GM19463 (cell line): ENCODE results near the gene PARVB.
"Not testable (repeated sequence)": the region's sequence is repeated elsewhere in the genome, so short reads cannot be mapped to it uniquely, and the experiment has no call there.

Experiments
- ATAC-seq: cut with Tn5 transposase; IDR thresholded peaks from one replicate; pipeline ENCODE4 v1.9.1; 2021; ENCODE audit warnings: mild to moderate bottlenecking, moderate library complexity; ENCODE audit not compliant: unreplicated experiment

The PARVB gene

DNA sequence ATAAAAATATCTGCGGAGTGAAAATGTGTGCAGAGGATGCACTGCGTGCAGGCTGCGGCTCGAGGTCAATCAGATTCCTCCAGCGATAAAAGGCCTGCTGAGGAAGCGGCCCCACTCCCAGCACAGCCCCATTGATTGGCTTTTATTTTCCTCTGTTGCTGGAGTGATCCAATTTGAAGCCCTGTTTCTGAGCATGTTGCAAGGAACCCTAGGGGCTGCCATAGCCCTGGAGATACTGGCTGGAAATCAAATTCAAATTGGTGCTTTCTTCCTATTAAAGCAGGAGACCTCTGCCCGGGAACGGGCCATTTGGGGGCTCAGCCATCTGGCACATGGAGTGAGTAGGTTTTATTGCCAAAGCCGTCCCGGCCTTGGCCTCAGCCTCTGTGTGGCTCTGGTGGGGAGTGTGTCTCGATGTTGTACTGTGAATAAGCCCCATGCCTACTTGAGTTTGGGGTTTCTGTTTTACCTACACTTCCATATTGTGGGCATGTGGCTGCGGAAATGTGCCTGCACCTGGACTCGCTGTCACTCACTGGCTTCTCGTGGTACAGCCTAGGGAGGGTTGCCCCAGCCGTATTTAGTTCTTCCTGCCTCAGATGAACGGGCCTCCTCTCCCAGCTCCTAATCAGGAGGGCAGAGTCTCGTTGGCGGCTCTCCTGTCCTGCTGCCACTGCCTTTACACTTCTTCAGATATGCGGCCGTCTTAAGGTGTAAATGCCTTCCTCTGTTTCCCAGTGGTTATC lies 25.6 kb downstream of the PARVB start:
- no peak for ATAC-seq

DNA sequence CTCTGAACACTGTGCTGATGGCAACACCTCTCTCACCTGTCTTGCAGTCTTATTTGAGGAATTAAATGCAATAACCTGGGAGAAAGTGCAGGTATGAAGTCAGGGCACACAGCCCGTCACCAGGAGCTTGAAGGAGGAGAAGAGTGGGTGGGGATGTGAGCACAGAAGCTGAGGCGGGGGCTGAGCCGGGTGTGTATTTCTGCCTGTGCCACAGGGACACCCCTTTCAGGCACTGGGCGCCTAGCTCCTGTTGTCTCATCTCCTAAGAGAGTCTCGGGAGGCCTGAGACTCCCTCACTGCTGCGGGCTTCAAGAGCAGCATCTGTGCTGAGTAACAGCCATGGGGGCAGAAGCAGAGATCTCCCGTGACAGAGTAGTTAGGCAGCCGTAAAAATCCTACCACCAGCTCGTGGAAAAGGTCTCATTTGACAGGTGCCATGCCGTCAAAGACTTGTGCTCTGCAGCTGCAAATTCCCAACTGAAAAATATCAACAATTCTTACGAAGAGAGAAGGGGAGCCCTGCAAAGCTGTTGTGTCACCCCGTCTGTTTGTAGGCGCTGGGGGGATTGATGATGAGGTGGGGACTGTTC lies 26.8 kb downstream of the PARVB start:
- ATAC-seq: no peak

GRCh38 chr22:44051358-44051757 lies 27.3 kb downstream of the PARVB start:
- no peak for ATAC-seq

DNA sequence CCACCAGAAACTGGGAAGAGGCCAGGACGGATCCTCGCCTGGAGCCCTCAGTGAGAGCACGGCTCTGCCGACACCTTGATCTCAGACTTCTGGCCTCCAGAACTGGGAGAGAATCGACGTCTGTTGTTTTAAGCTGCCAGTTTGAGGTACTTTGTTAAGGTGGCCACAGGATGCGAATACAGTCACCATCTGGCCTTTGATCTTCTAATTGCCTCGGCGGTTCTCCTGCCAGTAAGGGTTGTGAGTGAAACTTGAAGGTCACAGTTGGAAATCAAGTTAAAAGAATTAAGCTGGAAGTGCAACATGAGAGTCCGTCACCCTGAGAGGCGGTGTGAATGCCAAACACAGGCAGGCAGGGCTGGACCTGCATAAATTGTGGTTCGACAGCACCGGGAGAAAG lies 27.9 kb downstream of the PARVB start:
- ATAC-seq: no peak

GRCh38 chr22:44055805-44056204 lies 31.7 kb downstream of the PARVB start:
- no peak for ATAC-seq

DNA sequence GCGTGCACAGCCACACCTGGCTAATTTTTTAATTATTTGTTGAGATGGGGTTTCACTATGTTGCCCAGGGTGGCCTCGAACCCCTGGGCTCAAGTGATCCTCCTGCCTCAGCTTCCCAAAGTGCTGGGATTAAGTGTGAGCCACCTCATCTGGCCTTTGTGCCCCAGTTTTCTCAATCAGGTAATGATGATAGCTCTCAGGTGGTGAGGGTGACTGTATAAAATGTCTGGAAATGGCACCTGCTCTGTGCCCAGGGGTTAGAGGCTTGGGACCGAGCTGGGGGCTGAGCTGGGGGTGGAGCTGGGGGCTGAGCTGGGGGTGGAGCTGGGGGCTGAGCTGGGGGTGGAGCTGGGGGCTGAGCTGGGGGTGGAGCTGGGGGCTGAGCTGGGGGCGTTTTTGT lies 32.5 kb downstream of the PARVB start:
- ATAC-seq: not testable (repeated sequence)

DNA sequence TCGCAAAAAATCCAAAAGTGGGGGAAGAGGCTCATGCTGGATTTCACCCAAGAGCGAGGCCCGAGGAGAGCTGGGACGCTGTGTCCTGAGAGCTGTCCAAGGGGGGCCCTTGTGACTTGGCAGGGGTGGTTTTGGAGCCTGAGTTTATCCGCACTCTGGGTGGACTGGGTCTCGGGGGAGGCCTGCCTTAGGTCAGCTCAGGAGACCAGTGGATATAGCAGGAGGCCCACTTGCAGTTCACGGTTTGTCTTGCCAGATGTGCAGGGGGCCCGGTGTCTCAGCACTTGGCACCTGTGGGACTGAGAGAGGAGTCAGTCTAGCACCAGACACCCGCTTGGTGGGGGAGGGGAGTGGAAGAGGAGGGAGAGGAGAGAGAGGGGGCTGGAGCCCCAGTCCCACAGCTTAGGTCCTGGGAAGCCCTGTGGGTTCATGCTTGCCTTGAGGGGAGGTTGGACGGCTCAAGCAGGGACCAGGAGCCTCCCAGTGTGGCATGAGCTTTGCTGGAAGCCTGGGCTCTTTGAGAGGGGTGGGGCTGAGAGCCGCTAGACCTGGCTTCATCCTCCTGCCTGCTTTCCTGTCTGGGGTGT lies 33.4 kb downstream of the PARVB start:
- no peak for ATAC-seq

DNA sequence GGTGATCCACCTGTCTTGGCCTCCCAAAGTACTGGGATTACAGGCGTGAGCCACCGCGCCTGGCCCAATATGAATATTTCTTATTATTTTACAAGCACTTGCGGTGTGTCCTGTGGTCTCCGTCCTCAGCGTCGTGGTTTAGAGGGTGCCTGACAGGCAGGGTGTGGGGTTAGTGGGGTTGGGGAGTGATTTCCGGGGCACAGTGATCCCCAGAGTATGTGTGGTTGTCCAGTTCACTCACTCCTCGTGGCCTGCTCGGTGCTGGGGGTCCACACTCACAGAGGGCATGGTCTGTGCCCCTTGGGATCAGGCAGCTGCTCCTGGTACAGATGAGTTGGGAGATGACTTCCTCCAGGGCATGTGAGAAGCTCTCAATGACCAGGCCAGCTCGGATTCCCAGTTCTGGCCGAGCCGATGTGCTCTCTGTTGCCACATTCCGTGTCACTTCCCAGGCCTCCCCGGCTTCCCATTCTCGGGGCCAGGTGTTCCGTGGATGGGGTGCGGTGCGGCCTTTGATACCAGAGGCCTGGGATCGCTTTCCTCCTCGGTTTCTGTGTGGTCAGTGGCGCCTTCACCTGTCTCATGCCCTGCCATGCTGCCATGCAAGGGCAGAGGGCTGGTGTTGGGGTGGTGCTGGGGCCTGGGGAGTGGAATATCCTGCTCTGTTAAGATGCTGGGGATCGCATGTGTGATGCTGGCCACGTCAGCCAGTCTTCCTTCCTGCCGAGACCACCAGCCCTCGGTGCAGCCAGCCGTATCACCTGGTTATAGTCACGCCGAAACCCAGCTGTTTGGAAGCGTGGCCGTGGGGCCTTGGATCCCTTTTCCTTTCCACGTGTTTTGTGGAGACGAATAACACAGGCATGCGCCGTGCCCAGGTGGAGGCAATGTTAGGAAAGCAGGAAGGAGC lies 39.6 kb downstream of the PARVB start:
- no peak for ATAC-seq

DNA sequence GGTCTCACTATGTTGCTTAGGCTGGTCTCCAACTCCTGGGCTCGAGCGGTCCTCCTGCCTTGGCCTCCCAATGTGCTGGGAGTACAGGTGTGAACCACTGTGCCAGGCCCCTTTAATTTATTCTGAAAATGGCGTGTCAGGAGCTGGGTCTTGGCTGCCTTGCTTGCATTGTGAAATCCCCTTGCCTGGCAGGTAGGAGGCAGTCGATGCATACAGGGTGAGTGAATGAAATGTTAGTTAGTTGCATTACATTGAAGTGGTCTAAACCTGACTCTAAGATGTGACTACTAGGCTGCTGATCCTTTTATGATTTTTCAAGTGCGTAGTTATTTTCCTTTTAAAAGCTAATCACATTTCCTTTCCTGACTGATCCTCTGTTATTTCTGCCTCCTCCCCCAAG lies 42.9 kb downstream of the PARVB start:
- ATAC-seq: no peak

DNA sequence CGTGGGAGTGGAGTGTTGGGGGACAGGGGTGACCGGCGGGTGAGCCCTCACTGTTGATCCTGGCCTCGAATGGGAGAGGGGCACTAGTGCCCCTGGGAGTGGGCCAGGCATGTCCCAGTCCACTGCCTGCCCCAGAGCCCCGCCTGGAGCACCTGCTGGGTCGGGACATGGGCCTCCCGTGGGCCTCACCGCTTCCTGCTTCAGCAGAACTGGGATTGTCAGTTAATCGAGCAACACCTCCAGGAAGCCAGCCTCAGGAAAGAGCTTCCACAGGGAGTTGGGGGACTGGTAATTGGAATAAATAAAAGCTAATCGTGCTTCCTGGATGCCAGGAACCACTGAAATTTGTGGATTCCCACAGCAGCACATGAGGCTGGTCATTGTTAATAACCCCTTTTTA lies 43.8 kb downstream of the PARVB start:
- ATAC-seq: no peak

- peak; percentile 51 for ATAC-seq
Measured at GRCh38 chr22:44068422-44069191, 44.5 kb downstream of the PARVB start.

GRCh38 chr22:44070029-44070428 lies 45.9 kb downstream of the PARVB start:
- ATAC-seq: no peak

DNA sequence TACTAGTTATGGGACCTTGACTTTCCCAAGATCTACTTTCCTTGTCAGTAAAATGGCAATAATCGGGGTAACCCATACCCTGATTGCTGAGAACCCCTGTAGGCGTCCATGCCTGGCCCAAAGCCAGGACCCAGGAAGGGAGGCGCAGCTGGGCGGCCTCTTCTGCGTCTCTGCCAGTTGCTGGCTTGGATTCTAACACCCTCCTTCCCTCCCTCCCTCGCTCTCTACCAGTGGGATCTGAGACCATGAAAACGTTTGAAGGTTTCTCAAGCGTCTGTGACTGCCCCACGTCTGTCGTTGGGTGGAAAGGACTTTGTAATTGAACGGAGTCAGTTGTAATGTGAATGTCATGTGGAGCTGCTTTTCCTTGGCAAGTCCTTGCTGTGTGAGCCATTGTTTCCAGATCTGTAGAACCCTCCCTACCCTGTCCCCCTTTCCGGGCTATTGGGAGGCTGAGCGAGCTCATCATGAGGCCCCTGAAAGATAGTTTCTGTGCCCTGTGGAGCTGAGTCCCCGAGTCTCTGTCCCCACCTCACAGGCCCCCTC lies 47.8 kb downstream of the PARVB start:
- no peak for ATAC-seq

- no peak for ATAC-seq
Measured at GRCh38 chr22:44074337-44074984, 50.4 kb downstream of the PARVB start.

- no peak for ATAC-seq
Measured at GRCh38 chr22:44075022-44075421, 50.9 kb downstream of the PARVB start.

DNA sequence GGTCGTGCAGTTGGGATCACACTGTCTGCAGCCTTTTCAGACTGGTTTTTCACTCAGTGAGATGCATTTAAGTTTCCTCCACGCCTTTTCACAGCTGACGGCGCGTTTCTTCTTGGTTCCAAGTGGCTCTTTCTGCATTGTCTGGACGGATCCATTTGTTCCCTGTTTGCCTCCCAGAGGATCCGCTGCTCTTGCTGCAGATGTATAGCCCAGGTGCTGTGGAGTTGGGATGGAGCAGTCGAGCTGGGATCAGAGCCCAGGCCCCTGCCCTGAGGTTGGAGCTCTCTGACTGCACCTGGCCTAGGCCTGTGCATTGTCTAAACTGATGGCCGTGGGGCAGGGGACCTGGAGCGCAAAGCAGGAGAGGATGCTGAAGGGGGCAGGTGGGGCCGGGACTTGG lies 51.6 kb downstream of the PARVB start:
- ATAC-seq: no peak

DNA sequence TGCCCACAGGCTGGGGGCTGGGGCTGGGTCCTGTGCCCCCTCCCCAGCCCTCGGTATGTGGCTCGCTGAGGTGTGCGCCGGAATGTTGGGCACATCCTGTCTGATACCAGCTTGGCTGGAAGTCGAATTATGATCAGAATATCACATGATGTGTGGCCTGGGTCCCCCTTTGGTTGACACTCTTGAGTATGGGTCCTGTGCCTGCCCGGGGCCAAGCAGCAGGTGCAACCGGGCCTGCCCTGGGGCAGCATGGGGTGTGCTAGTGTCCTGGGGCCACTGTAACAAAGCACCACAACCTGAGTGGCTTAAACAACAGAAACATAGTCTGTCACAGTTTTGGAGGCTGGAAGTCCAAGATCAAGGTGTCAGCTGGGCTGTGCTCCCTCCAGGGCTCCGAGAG lies 52.7 kb downstream of the PARVB start:
- no peak for ATAC-seq

DNA sequence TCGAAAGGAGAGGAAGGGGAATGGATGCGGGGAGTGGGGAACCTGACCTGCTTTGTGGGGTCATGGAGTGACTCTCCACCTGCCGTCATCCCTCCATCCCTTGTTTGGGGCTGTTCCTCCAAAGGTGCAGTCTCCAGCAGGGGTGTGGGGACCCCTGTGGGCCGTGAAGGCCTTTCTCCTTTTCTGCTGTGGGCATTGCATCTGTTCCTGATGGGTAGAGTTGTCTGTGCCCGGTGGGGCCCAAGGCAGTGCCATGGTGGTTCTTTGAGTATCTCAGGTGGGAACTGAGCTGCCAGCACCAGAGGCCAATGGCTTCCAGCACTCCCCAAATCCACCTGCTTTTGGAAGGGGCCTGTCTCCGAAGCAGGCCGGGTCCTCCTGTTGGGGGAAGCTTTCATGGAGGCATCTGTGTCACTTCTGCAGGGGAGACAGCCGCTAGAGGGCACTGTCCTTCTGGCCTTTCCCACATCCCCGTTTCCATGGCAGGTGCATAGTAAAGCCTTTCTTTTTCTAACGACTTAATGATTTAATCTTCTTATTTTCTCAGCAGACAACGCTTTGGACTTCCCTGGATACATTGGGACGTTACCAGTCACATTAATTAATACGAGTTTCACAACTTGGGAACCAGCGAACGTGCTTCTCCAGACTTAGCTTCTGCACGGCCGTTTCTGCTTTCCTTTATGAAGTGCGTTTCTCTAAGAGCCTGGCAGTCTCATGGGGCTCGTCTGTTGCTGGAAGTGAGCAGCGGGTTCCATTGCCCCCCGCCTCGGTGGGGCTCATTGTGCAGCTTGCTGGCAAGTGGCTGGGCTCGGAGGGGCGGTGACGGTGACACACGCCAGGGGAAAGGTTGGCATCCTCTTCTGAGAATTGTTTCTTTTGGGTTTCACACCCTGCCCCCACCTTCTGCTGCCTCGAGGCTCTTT lies 57.1 kb downstream of the PARVB start:
- no peak for ATAC-seq

DNA sequence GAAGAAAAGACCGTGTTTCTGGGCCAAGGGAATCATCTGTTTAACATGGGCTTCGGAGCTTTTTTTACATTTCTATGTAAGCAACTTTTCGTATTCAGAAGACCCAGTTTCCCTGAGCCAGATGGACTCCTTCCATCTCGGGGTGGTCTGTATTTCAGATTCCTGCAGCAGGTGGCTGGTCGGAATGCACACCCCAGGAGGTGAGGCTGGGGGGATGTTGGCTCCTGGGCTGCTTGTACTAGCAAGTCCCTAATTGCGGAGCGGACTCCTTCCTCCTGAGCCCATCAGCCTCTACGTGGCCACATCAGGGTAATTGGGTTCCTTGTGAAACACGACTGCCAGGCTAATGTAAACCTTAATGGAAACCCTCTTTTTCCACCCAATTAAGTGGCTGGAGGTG lies 58.7 kb downstream of the PARVB start:
- ATAC-seq: no peak
